CD14-positive monocyte (primary cell): ENCODE data around the gene PLCXD3. TPM values are rescaled to one million over a fixed set of nuclear protein-coding genes. Genes with fewer than 3 reads are reported as not detected.

Experiments
- DNase-seq, 3 donors: peaks; one replicate each; pipeline ENCODE4 v3.0.0-alpha.2; 2011 to 2022
- H2AFZ ChIP-seq: 2 replicates; pipeline ENCODE4 v1.6.0; 2012; ENCODE audit warnings: mild to moderate bottlenecking, low read depth, low read length, inconsistent platforms; ENCODE audit not compliant: insufficient read depth, poor library complexity, severe bottlenecking
- H3K27ac ChIP-seq, 2 donors: 1 replicate in 1 of 2; 2 replicates in 1 of 2; pipeline ENCODE4 v1.5.1; 2012 to 2013; ENCODE audit warnings: low read length in 2 of 2, control low read depth in 1 of 2, inconsistent platforms in 1 of 2, low read depth in 1 of 2, mild to moderate bottlenecking in 1 of 2
- H3K27me3 ChIP-seq, 2 donors: one replicate each; pipeline versions ENCODE4 v1.6.0 to v1.6.1; 2011 to 2013; ENCODE audit warnings: low read length in 2 of 2; ENCODE audit not compliant: control insufficient read depth in 2 of 2, insufficient read depth in 2 of 2
- H3K36me3 ChIP-seq, 2 donors: replicated peaks in 1 of 2; 1 replicate in 1 of 2; 2 replicates in 1 of 2; pipeline versions ENCODE4 v1.5.1 to v1.6.1; 2012 to 2013; ENCODE audit warnings: low read length in 2 of 2, control low read depth in 1 of 2, inconsistent platforms in 1 of 2, mild to moderate bottlenecking in 1 of 2; ENCODE audit not compliant: insufficient read depth in 2 of 2, control insufficient read depth in 1 of 2
- H3K4me1 ChIP-seq, 2 donors: 1 replicate in 1 of 2; 2 replicates in 1 of 2; pipeline versions ENCODE4 v1.5.1 to v1.6.1; 2012 to 2013; ENCODE audit warnings: low read length in 2 of 2, control low read depth in 1 of 2, inconsistent platforms in 1 of 2, mild to moderate bottlenecking in 1 of 2, moderate library complexity in 1 of 2; ENCODE audit not compliant: insufficient read depth in 2 of 2, control insufficient read depth in 1 of 2
- H3K4me2 ChIP-seq: replicated peaks from 2 replicates; pipeline ENCODE3; 2012; ENCODE audit warnings: low read length, moderate library complexity, mild to moderate bottlenecking; ENCODE audit not compliant: poor library complexity, severe bottlenecking; ENCODE audit errors: extremely low read depth
- H3K4me3 ChIP-seq, 3 experiments: fragments of 200-600 bp in 1 of 3; sonication (generic) in 1 of 3; replicated peaks in 1 of 3; 1 replicate in 2 of 3; 2 replicates in 1 of 3; pipeline ENCODE4 v1.5.1; 2011 to 2013; ENCODE audit warnings: low read length in 3 of 3, mild to moderate bottlenecking in 3 of 3, control low read depth in 2 of 3, low read depth in 2 of 3, inconsistent platforms in 1 of 3, moderate library complexity in 1 of 3
- H3K79me2 ChIP-seq: 2 replicates; pipeline ENCODE4 v1.6.0; 2012; ENCODE audit warnings: mild to moderate bottlenecking, control low read depth, inconsistent platforms, low read length, moderate library complexity; ENCODE audit not compliant: insufficient read depth
- H3K9ac ChIP-seq: 2 replicates; pipeline ENCODE4 v1.6.0; 2017; ENCODE audit warnings: low read length, mild to moderate bottlenecking; ENCODE audit not compliant: insufficient read depth, poor library complexity, severe bottlenecking
- H3K9me3 ChIP-seq, 2 donors: replicated peaks in 1 of 2; 1 replicate in 1 of 2; 2 replicates in 1 of 2; pipeline versions ENCODE4 v1.5.1 to v1.6.1; 2012 to 2013; ENCODE audit warnings: low read length in 2 of 2, control low read depth in 1 of 2; ENCODE audit not compliant: control insufficient read depth in 1 of 2, insufficient read depth in 1 of 2
- H4K20me1 ChIP-seq: 2 replicates; pipeline ENCODE4 v1.6.0; 2012; ENCODE audit warnings: mild to moderate bottlenecking, low read length, control low read depth, moderate library complexity; ENCODE audit not compliant: insufficient read depth
- H3K27ac Mint-ChIP-seq, 7 donors: one replicate each; pipeline ENCODE4 v1.8.0; 2020; ENCODE audit warnings: mild to moderate bottlenecking in 7 of 7, mixed read lengths in 7 of 7, moderate library complexity in 6 of 7, inconsistent platforms in 2 of 7
- H3K27me3 Mint-ChIP-seq, 3 donors: one replicate each; pipeline ENCODE4 v1.8.0; 2021 to 2022; ENCODE audit warnings: low read depth in 3 of 3, mild to moderate bottlenecking in 3 of 3, mixed read lengths in 3 of 3, moderate library complexity in 3 of 3, inconsistent platforms in 1 of 3
- H3K36me3 Mint-ChIP-seq, 2 donors: one replicate each; pipeline ENCODE4 v1.8.0; 2020; ENCODE audit warnings: mixed read lengths in 2 of 2, inconsistent platforms in 1 of 2, mild to moderate bottlenecking in 1 of 2
- H3K4me1 Mint-ChIP-seq: one replicate; pipeline ENCODE4 v1.8.0; 2020; ENCODE audit warnings: mild to moderate bottlenecking, mixed read lengths
- H3K4me3 Mint-ChIP-seq, 2 donors: one replicate each; pipeline ENCODE4 v1.8.0; 2020; ENCODE audit warnings: mild to moderate bottlenecking in 2 of 2, mixed read lengths in 2 of 2, moderate library complexity in 1 of 2
- H3K9me3 Mint-ChIP-seq, 7 donors: one replicate each; pipeline ENCODE4 v1.8.0; 2020 to 2022; ENCODE audit warnings: mixed read lengths in 7 of 7, mild to moderate bottlenecking in 6 of 7, moderate library complexity in 6 of 7, inconsistent platforms in 2 of 7
- WGBS: methylation state at CpG from one replicate; pipeline ENCODE4 v1.1.5; 2013; ENCODE audit warnings: missing lambda C conversion rate; ENCODE audit not compliant: insufficient coverage; 5-methylcytosine and 5-hydroxymethylcytosine counted together
- intact Hi-C, 2 donors: fragments of 100-400 bp; cut with micrococcal nuclease; formaldehyde crosslinking; loops; one replicate each; pipeline versions ENCODE4 v1.15.0 to v1.15.1; 2023
- polyA plus RNA-seq, 3 donors: library from polyadenylated mRNA; depleted of rRNA in 1 of 3; unstranded in 2 of 3; stranded (reverse) in 1 of 3; fragments of 300-500 nt in 2 of 3; fragments of >200 nt in 1 of 3; fragmentation: Illumina TruSeq in 2 of 3; gene quantifications; 1 replicate in 2 of 3; 2 replicates in 1 of 3; pipeline ENCODE4 v1.2.3, GENCODE V29; 2012 to 2021
- TF ChIP-seq, protein P1 (sequence below): fragments of 200-600 bp; IDR thresholded peaks from one replicate; pipeline ENCODE4 v1.8.0; 2022; ENCODE audit warnings: antibody characterized with exemption, mild to moderate bottlenecking

Gene PLCXD3
- polyA plus RNA-seq, 3 donors, result not detected

- TF ChIP-seq, protein P1, sequence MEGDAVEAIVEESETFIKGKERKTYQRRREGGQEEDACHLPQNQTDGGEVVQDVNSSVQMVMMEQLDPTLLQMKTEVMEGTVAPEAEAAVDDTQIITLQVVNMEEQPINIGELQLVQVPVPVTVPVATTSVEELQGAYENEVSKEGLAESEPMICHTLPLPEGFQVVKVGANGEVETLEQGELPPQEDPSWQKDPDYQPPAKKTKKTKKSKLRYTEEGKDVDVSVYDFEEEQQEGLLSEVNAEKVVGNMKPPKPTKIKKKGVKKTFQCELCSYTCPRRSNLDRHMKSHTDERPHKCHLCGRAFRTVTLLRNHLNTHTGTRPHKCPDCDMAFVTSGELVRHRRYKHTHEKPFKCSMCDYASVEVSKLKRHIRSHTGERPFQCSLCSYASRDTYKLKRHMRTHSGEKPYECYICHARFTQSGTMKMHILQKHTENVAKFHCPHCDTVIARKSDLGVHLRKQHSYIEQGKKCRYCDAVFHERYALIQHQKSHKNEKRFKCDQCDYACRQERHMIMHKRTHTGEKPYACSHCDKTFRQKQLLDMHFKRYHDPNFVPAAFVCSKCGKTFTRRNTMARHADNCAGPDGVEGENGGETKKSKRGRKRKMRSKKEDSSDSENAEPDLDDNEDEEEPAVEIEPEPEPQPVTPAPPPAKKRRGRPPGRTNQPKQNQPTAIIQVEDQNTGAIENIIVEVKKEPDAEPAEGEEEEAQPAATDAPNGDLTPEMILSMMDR, result no peak
- H3K9me3 ChIP-seq, result no peaks in the 10 kb centered on the region
- Mint-ChIP-seq H3K27ac (no peak overlapping the region), H3K4me3 (no peak overlapping the region), H3K4me1 (no peaks in the 10 kb centered on the region), H3K27me3 (no peaks in the 10 kb centered on the region), H3K36me3 (no peaks in the 10 kb centered on the region), H3K9me3 (peaks cover 0 to 3% (median 0%) of the 10 kb centered on the region in 7 donors)
- 80% methylated on average over 1 of the region's 1 CpG for WGBS
- no peak overlapping the region for H2AFZ ChIP-seq
- H3K9ac ChIP-seq, result no peak overlapping the region
- H3K4me1 ChIP-seq, result no peaks in the 10 kb centered on the region
- H4K20me1 ChIP-seq, result no peaks in the 10 kb centered on the region
- H3K4me2 ChIP-seq, result no peak overlapping the region
- intact Hi-C loops, result no loop called here
- H3K27me3 ChIP-seq, result no peaks in the 10 kb centered on the region
- H3K36me3 ChIP-seq, result no peaks in the 10 kb centered on the region
- no peak overlapping the region for H3K4me3 ChIP-seq
- no peak overlapping the region for H3K27ac ChIP-seq
- no peak for DNase-seq
- H3K79me2 ChIP-seq, result no peaks in the 10 kb centered on the region
Measured at GRCh38 chr5:41339339-41339738, 171.1 kb downstream of the PLCXD3 start.

GRCh38 chr5:41338136-41338675 lies 172.2 kb downstream of the PLCXD3 start:
- Histone ChIP-seq H3K27me3 (no peaks in the 10 kb centered on the region), H3K27ac (no peak overlapping the region), H3K36me3 (no peaks in the 10 kb centered on the region), H3K9me3 (no peaks in the 10 kb centered on the region), H2AFZ (no peak overlapping the region), H4K20me1 (no peaks in the 10 kb centered on the region), H3K4me2 (no peak overlapping the region), H3K4me1 (no peaks in the 10 kb centered on the region), H3K9ac (no peak overlapping the region), H3K4me3 (no peak overlapping the region), H3K79me2 (no peaks in the 10 kb centered on the region)
- H3K36me3 Mint-ChIP-seq, result no peaks in the 10 kb centered on the region
- no peak overlapping the region for H3K4me3 Mint-ChIP-seq
- TF ChIP-seq, protein P1, result no peak
- H3K4me1 Mint-ChIP-seq, result no peaks in the 10 kb centered on the region
- WGBS, result no CpG with 5 or more reads among the region's 2 CpGs
- H3K27ac Mint-ChIP-seq, result no peak overlapping the region
- intact Hi-C loops, result no loop called here
- no peaks in the 10 kb centered on the region for H3K27me3 Mint-ChIP-seq
- DNase-seq, result no peak
- peaks cover 0 to 3% (median 0%) of the 10 kb centered on the region in 7 donors for H3K9me3 Mint-ChIP-seq
